OCI-LY7 (cell line): ENCODE measurements around the gene SCGB1C1. TPM values are rescaled to one million over a fixed set of nuclear protein-coding genes. Genes with fewer than 3 reads are reported as not detected.

Source experiments
- BruUV-seq: library from RNA; stranded (reverse); fragments of 400-500 nt; replicated peaks from 2 replicates; lab custom pipeline; 2021; lab: Mats Ljungman, UMichigan
- CTCF ChIA-PET: fragments of 300-600 bp; sonication (Branson Sonifier 250); formaldehyde crosslinking; loops from one replicate; lab custom pipeline; 2022; ENCODE audit warnings: antibody characterized with exemption; ENCODE audit not compliant: unreplicated experiment; lab: Charles Lee
- POLR2A ChIA-PET: fragments of 300-600 bp; sonication (Branson Sonifier 250); formaldehyde crosslinking; loops from one replicate; lab custom pipeline; 2022; ENCODE audit warnings: antibody characterized with exemption; lab: Charles Lee
- DNase-seq: peaks from one replicate; pipeline ENCODE4 v3.0.0-alpha.2; 2015; ENCODE audit warnings: low spot score
- H2AFZ ChIP-seq: fragments of 200-600 bp; sonication (generic), shearing (Covaris generic); 2 replicates; pipeline ENCODE4 v1.6.1; 2014; ENCODE audit warnings: mild to moderate bottlenecking, antibody characterized with exemption, low read length, moderate library complexity
- H3K27ac ChIP-seq: fragments of 200-600 bp; sonication (generic); 2 replicates; pipeline ENCODE4 v1.5.1; 2014; ENCODE audit warnings: mixed run types, low read depth, mild to moderate bottlenecking, moderate library complexity, low read length, inconsistent platforms; ENCODE audit not compliant: poor library complexity, severe bottlenecking
- H3K36me3 ChIP-seq: fragments of 200-600 bp; sonication (generic); 2 replicates; pipeline ENCODE4 v1.6.1; 2014; ENCODE audit warnings: mild to moderate bottlenecking, antibody characterized with exemption, low read length, moderate library complexity, mixed read lengths; ENCODE audit not compliant: insufficient read depth
- H3K4me1 ChIP-seq: fragments of 200-600 bp; sonication (generic); 2 replicates; pipeline ENCODE4 v1.5.1; 2014; ENCODE audit warnings: mild to moderate bottlenecking, low read length; ENCODE audit not compliant: insufficient read depth, poor library complexity, severe bottlenecking
- H3K4me2 ChIP-seq: fragments of 200-600 bp; sonication (generic); 2 replicates; pipeline ENCODE4 v1.6.1; 2014; ENCODE audit warnings: mild to moderate bottlenecking, low read length
- H3K4me3 ChIP-seq: fragments of 200-600 bp; sonication (generic); 2 replicates; pipeline ENCODE4 v1.5.1; 2014; ENCODE audit warnings: mild to moderate bottlenecking, low read depth, low read length; ENCODE audit not compliant: poor library complexity, severe bottlenecking
- H3K79me2 ChIP-seq: fragments of 200-600 bp; sonication (generic); 2 replicates; pipeline ENCODE4 v1.6.1; 2016; ENCODE audit warnings: low read depth, mild to moderate bottlenecking, low read length, moderate library complexity, mixed read lengths; ENCODE audit not compliant: insufficient read depth
- H3K9me2 ChIP-seq: fragments of 200-600 bp; sonication (generic); 2 replicates; pipeline ENCODE4 v1.6.1; 2016; ENCODE audit warnings: mild to moderate bottlenecking, low read length, mixed read lengths; ENCODE audit not compliant: insufficient read depth
- H3K9me3 ChIP-seq: fragments of 200-600 bp; sonication (generic); 2 replicates; pipeline ENCODE4 v1.6.1; 2014; ENCODE audit warnings: mild to moderate bottlenecking, mixed run types, low read length, mixed read lengths
- H4K20me1 ChIP-seq: fragments of 200-600 bp; sonication (generic); 2 replicates; pipeline ENCODE4 v1.6.1; 2014; ENCODE audit warnings: mild to moderate bottlenecking, antibody characterized with exemption, low read length, moderate library complexity, mixed read lengths; ENCODE audit not compliant: insufficient read depth
- CTCF ChIP-seq: fragments of 200-600 bp; sonication (generic); conservative IDR thresholded peaks from 2 replicates; pipeline ENCODE4 v1.5.1; 2014; ENCODE audit warnings: mild to moderate bottlenecking, antibody characterized with exemption, low read length, moderate library complexity, mixed read lengths
- EZH2phosphoT487 ChIP-seq: fragments of 200-600 bp; sonication (generic); IDR thresholded peaks from 2 replicates; pipeline ENCODE4 v1.6.1; 2018; ENCODE audit warnings: low read depth, borderline replicate concordance, mild to moderate bottlenecking, mixed run types, antibody characterized with exemption, low read length, moderate library complexity, mixed read lengths
- intact Hi-C: fragments of 100-400 bp; cut with micrococcal nuclease; formaldehyde crosslinking; loops from one replicate; pipeline ENCODE4 v1.10.0; 2022; ENCODE audit not compliant: unreplicated experiment
- total RNA-seq, 2 experiments: library from RNA; depleted of rRNA in 1 of 2; stranded (reverse); fragments of >200 nt in 1 of 2; shearing (Covaris generic) in 1 of 2; gene quantifications; 2 replicates each; pipeline ENCODE4 v1.2.3, GENCODE V29; 2014 to 2022

Gene SCGB1C1
- total RNA-seq, 2 experiments from 2014 or later: not detected

- Histone ChIP-seq H2AFZ (peak overlapping the region; percentile 41; the same call in 1 of the 2 replicates), H3K36me3 (peaks cover 64% of the 10 kb centered on the region), H4K20me1 (no peaks in the 10 kb centered on the region), H3K9me2 (no peaks in the 10 kb centered on the region), H3K9me3 (no peaks in the 10 kb centered on the region), H3K27ac (peak overlapping the region; percentile 97), H3K4me3 (peak overlapping the region; percentile 98), H3K4me2 (peak overlapping the region; percentile 90), H3K4me1 (peaks cover 26% of the 10 kb centered on the region), H3K79me2 (peaks cover 36% of the 10 kb centered on the region)
- no TSS peak for BruUV-seq
- CTCF ChIA-PET: no interaction called here
- DNase-seq: peak; percentile 30
- POLR2A ChIA-PET: interaction anchor here (0.6 to 1.6 kb wide), 3 partner anchors 22 to 333 kb away, joined by 3 to 5 read pairs (median 4); partner anchors contain the start of gene PTDSS2
- no peak for TF ChIP-seq CTCF
- intact Hi-C loops: loop anchor here (1.0 to 5.0 kb wide), 4 partner anchors 15 to 298 kb away; partner anchors contain the start of genes PTDSS2 and RNH1
These were observed 16.0 kb downstream of the SCGB1C1 start for GRCh38 chr11:208917-209260.

- ChIA-PET POLR2A (interaction anchor here (0.6 to 1.6 kb wide), 3 partner anchors 21 to 333 kb away, joined by 3 to 5 read pairs (median 4); partner anchors contain the start of gene PTDSS2), CTCF (no interaction called here)
- Histone ChIP-seq H2AFZ (no peak overlapping the region), H3K4me1 (peaks cover 26% of the 10 kb centered on the region), H3K79me2 (peaks cover 36% of the 10 kb centered on the region), H3K36me3 (peaks cover 64% of the 10 kb centered on the region), H3K9me2 (no peaks in the 10 kb centered on the region), H3K27ac (peak overlapping the region; percentile 97), H3K4me3 (peak overlapping the region; percentile 98), H4K20me1 (no peaks in the 10 kb centered on the region), H3K9me3 (no peaks in the 10 kb centered on the region), H3K4me2 (peak overlapping the region; percentile 90)
- BruUV-seq: no TSS peak
- DNase-seq: peak; percentile 33
- intact Hi-C loops: loop anchor here (1.0 to 5.0 kb wide), 4 partner anchors 15 to 298 kb away; partner anchors contain the start of genes PTDSS2 and RNH1
- TF ChIP-seq CTCF: 0 out of 2 replicates have a peak, but pooled peaks have one; percentile 20
- no peak for TF ChIP-seq EZH2phosphoT487
These were observed 16.6 kb downstream of the SCGB1C1 start for GRCh38 chr11:209275-210121.
